IPS-15b (cell line): ENCODE measurements around the gene GOLGA2.
"Not testable (repeated sequence)": the region's sequence is repeated elsewhere in the genome, so short reads cannot be mapped to it uniquely, and the experiment has no call there.

Experiments used
- H3K27me3 ChIP-seq: one replicate; pipeline ENCODE4 v1.6.1; 2013; ENCODE audit warnings: low read length; ENCODE audit not compliant: control insufficient read depth, insufficient read depth
- H3K36me3 ChIP-seq: one replicate; pipeline ENCODE4 v1.6.1; 2013; ENCODE audit warnings: low read length; ENCODE audit not compliant: control insufficient read depth, insufficient read depth
- H3K4me1 ChIP-seq: one replicate; pipeline ENCODE4 v1.6.1; 2013; ENCODE audit warnings: mild to moderate bottlenecking, low read length; ENCODE audit not compliant: control insufficient read depth, insufficient read depth
- H3K4me3 ChIP-seq: one replicate; pipeline ENCODE4 v1.5.1; 2013; ENCODE audit warnings: low read depth, low read length
- H3K9ac ChIP-seq: one replicate; pipeline ENCODE4 v1.6.1; 2013; ENCODE audit warnings: low read depth, mild to moderate bottlenecking, low read length
- H3K9me3 ChIP-seq: one replicate; pipeline ENCODE4 v1.6.1; 2013; ENCODE audit warnings: mild to moderate bottlenecking, low read length; ENCODE audit not compliant: control insufficient read depth, insufficient read depth

Gene GOLGA2

DNA sequence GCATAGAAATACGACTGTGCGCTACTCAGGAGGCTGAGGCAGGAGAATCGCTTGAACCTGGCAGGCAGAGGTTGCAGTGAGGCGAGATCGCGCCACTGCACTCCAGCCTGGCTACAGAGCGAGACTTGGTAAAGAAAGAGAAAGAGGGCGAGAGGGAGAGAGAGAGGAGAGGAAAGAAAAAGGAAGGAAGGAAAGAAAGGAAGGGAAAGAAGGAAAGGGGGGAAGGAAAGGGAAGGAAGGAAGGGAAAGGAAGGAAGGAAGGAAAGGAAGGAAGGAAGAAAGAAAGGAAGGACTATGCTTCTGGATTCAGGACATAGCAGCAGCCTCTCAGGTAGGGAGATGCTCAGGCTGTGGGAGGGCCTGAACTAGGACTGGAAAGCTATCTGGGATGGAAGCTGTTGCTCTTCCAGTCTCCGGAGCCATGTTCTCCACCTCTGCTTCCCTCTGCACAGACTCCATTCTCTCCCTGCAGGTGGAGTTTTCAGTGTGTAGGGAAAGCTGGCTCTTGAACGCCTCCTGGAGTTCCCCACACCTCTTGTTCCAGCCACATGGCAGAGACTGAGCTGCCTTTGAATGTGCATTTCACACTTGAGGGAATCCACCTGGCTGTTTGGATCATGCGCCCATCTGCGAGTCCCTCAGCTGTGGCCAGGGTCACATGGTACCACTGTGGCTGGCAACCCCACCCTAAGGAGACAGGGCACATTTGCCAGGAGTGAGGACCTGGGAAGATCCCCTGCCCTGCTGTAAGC, 9.4 kb upstream of the GOLGA2 start:
- Histone ChIP-seq H3K9me3 (no peaks in the 10 kb centered on the region), H3K4me1 (no peaks in the 10 kb centered on the region), H3K36me3 (peaks cover 9% of the 10 kb centered on the region), H3K4me3 (no peak overlapping the region), H3K9ac (no peak overlapping the region), H3K27me3 (no peaks in the 10 kb centered on the region)

DNA sequence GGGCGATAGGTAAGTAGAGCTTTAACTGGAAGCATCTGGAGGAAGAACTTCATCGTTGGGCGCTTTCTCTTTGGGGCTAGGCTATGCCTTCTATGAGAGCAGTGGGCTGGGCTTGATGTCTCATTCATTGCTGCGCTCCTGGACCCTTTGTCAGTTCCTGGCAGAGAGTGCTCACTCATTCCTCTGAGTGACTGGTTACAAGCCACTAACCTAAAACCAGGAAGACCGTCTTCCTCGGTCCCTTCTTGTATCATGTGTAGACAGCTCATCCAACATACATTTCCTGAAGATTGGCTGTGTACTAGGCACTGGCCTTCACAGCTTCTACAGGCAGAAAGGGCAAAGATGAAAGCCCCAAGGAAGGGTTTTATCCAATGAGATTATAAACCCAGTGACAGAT, 6.7 kb upstream of the GOLGA2 start:
- H3K36me3 ChIP-seq = no peaks in the 10 kb centered on the region
- no peaks in the 10 kb centered on the region for H3K9me3 ChIP-seq
- no peaks in the 10 kb centered on the region for H3K4me1 ChIP-seq

DNA sequence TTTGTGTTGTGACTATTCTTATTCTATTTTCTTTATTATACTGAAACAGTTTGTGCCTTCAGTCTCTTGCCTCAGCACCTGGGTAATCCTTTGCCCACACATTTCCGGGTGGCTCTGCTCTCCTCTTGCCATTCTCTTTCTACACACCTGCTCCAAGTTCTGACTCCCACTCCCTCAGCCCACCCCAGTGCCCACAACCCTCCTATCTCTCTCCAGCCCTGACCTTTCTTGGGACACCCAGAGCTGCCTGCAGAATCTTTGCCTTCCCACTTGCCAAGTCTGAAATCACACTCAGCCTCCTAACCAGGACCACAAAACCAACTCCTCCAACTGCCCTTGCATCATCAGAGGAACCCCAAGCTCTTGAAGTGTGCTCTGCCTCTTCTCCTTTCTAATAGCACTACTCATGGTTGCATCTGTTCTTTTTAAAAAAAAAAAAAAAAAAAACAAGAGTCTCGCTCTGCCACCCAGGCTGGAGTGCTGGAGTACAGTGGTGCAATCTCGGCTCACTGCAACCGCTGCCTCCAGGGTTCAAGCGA, 4.3 kb upstream of the GOLGA2 start:
- Histone ChIP-seq H3K4me1 (no peaks in the 10 kb centered on the region), H3K4me3 (no peak overlapping the region), H3K9ac (no peak overlapping the region)

More for the DNA sequence above, 6.7 kb upstream of the GOLGA2 start:
- Histone ChIP-seq H3K27me3 (no peaks in the 10 kb centered on the region), H3K9ac (no peak overlapping the region), H3K4me3 (no peak overlapping the region)

DNA sequence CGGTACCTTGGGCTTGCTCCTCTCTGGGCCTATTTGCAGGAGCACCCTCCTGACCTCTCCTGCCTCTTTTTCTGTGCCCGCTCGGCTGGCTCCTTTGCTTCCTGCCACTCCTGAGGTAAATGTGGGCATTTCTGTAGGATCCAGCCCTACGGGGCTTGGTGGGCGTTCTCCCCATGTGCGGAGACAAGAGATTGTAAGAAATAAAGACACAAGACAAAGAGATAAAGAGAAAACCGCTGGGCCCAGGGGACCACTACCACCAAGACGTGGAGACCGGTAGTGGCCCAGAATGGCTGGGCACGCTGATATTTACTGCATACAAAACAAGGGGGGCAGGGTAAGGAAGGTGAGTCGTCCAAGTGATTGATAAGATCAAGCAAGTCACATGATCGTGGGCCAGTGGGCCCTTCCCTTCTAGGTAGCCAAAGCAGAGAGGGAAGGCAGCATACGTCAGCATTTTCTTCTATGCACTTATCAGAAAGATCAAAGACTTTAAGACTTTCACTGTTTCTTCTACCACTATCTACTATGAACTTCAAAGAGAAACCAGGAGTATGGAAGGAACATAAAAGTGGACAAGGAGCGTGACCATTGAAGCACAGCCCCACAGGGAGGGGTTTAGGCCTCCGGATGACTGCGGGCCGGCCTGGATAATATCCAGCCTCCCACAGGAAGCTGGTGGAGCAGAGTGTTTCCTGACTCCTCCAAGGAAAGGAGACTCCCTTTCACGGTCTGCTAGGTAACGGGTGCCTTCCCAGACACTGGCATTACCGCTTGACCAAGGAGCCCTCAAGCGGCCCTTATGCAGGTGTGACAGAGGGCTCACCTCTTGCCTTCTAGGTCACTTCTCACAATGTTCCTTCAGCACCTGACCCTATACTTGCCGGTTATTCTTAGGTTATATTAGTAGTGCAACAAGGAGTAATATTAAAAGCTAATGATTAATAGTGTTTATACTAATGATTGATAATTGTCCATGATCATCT, 3.6 kb upstream of the GOLGA2 start:
- H3K4me3 ChIP-seq, H3K9me3 ChIP-seq, H3K36me3 ChIP-seq, H3K9ac ChIP-seq, H3K27me3 ChIP-seq, H3K4me1 ChIP-seq: not testable (repeated sequence)

More for the DNA sequence above, 4.3 kb upstream of the GOLGA2 start:
- Histone ChIP-seq H3K27me3 (no peaks in the 10 kb centered on the region), H3K36me3 (no peaks in the 10 kb centered on the region), H3K9me3 (no peaks in the 10 kb centered on the region)

DNA sequence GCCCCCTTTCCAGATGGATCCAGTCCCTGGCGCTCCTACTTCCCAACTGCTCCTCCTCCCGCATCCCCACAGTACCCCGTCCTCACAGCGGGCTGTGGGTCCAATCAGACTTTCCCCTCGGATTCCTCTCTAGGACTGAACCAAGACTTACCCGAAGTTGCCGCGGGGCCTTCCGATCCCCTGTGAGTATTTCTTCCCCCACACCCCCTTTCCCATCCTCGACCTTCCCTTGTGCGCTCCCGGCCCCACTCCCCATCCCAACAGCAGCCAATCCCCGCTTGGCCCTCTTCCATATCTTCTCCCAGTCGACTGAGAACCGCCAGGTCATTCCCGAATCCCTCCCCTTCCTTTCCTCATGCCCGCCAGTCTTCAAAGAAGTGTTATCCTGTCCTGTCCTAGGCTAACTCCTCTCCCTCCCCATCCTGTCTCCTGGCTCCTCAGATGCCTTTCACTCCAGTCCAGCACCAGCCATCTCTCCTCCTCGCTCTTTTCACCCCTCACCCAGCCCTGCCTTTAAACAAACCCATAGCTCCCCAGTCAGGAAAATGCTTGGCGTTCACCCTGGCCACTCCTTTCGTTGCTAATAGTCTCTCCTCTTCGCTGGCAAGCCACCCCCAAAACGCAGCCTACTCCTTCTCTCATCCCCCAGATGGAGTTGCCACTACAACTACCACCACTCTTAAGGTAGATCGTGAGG, 915 bp upstream of the GOLGA2 start:
- Histone ChIP-seq H3K4me3 (peak overlapping the region; percentile 99), H3K9ac (peak overlapping the region; percentile 83), H3K36me3 (peaks cover 6% of the 10 kb centered on the region), H3K27me3 (no peaks in the 10 kb centered on the region), H3K4me1 (no peaks in the 10 kb centered on the region), H3K9me3 (no peaks in the 10 kb centered on the region)

DNA sequence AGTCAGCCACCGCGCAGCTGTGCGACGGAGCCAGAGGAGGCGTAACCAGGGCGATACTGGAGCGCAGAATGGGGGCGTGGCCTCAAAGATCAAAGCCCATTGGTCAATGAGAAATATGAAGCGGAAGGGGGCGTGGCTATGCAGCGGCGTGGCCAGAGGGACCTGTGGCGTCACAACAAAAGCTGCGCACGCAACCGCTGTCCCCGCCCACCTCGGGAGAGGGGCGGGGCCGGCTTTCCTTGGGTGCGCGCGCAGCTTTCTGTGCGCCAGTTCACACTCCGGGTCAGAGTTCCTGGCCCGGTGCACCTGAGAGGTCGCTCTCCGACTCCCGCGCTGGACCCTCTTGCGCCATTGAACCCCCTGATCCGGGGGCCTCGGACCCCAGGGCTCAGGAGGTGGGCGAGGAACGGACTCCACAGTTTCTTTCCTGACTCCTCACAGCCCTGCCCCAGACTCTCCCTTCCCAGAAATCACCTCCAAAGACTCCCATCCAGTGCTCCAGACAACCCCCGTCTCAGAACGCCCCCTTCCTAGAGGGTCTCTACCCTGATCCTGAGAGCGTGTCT, 284 bp upstream of the GOLGA2 start, which contains the start of gene SWI5:
TSS of gene SWI5 (plus strand) at position 269 of the 566 bp plus-strand sequence.
- Histone ChIP-seq H3K36me3 (peaks cover 10% of the 10 kb centered on the region), H3K9ac (peak within 1 kb of the TSS; percentile 83), H3K4me1 (no peaks in the 10 kb centered on the region), H3K27me3 (no peaks in the 10 kb centered on the region), H3K4me3 (peak within 1 kb of the TSS; percentile 99), H3K9me3 (no peaks in the 10 kb centered on the region)

DNA sequence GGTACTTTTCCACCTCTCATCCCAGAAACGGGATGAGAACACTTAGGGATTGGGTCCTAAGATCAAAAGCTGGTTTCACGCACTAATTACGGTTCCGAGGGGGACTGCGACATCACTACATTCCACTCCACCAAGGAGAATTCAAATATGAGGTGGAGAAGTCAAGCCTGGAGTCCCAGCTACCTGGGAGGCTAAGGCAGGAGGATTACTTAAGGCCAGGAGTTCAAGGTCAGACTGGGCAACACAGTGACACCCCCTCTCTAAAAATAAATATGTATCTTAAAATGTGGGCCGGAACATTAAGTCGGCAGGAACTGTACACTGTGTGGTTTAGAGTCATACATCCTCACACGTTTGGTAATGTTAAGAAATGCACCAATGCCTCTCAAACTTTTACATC, 1.6 kb downstream of the GOLGA2 start:
- no peaks in the 10 kb centered on the region for H3K4me1 ChIP-seq
- H3K9ac ChIP-seq = no peak overlapping the region
- H3K27me3 ChIP-seq = no peaks in the 10 kb centered on the region
- H3K36me3 ChIP-seq = peaks cover 12% of the 10 kb centered on the region
- no peaks in the 10 kb centered on the region for H3K9me3 ChIP-seq
- peak overlapping the region; percentile 91 for H3K4me3 ChIP-seq

DNA sequence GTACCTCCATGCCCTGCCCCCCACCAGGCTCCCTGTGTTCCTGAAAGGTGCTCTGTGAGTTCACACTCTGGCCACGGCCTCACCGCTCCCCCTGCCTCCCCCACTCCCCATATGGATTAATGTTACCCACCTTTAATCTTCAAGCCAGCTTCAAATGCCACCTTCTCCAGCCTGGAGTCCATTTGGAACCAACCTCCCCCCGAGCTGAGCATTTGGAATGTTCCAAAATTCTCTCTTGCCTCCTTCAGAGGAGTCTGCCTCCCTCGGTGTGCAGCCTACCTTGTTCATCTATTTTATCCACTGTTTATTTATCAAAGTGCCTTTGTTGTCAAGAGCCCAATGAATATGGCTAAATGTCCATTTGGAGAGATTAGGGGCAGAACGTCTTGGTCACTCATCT, 4.3 kb downstream of the GOLGA2 start:
- no peaks in the 10 kb centered on the region for H3K9me3 ChIP-seq
- H3K9ac ChIP-seq = no peak overlapping the region
- H3K36me3 ChIP-seq = peaks cover 22% of the 10 kb centered on the region
- no peak overlapping the region for H3K4me3 ChIP-seq
- no peaks in the 10 kb centered on the region for H3K27me3 ChIP-seq
- no peaks in the 10 kb centered on the region for H3K4me1 ChIP-seq

- Histone ChIP-seq H3K4me1 (no peaks in the 10 kb centered on the region), H3K27me3 (no peaks in the 10 kb centered on the region), H3K4me3 (no peak overlapping the region), H3K9me3 (no peaks in the 10 kb centered on the region), H3K36me3 (peaks cover 23% of the 10 kb centered on the region), H3K9ac (no peak overlapping the region)
These were observed 4.7 kb downstream of the GOLGA2 start for GRCh38 chr9:128271112-128271511.

DNA sequence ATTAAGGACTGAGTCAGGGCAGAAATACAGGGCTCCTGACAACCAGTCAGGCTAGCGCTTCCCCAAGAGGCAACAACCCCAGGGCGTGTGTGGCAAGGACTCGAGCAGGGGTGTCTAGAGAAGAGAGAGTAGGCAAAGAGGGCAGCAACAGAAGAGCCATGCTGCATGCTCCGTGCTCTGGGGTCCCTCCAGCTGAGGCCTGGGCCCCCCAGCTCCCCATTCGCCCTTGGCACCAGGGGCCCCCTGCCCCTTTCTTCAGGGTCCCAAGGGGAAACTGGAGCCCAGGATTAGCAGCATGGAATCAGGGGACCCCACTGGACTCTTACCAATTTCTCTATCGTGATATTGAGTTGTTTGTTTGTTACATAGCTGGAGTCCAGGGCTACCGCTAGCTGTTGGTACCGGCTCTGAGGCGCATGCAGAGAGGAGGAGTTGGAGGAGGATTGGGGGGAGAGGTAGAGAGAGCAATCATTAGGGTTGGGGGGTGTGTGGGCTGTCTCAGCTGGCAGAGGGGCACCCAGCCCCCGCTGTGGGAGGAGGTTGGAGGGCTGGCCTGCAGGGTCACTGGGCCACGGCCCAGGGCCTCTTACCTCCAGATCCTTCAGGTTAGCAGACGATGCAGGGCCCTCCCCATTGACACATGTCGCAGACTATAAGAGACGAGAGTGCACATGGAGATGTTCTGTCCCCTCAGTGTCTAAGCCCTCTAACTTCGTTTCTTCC, 8.8 kb downstream of the GOLGA2 start:
- Histone ChIP-seq H3K27me3 (no peaks in the 10 kb centered on the region), H3K4me1 (no peaks in the 10 kb centered on the region), H3K36me3 (peaks cover 20% of the 10 kb centered on the region), H3K9ac (no peak overlapping the region), H3K4me3 (no peak overlapping the region), H3K9me3 (no peaks in the 10 kb centered on the region)
